Bronchial epithelial cell (primary cell): ENCODE results near the gene ANKRD23. TPM values are rescaled to one million over a fixed set of nuclear protein-coding genes. Genes with fewer than 3 reads are reported as not detected.

Experiments used
- DNase-seq: peaks from one replicate; pipeline ENCODE4 v3.0.0-alpha.2; 2010; ENCODE audit warnings: low read depth
- FAIRE-seq: peaks from 2 replicates; lab custom pipeline; 2011; peaks lifted over from hg19 to GRCh38; lab: Jason Lieb, UNC
- H3K27me3 ChIP-seq: 2 replicates; pipeline ENCODE4 v1.5.1; 2011; ENCODE audit warnings: low read length; ENCODE audit not compliant: control insufficient read depth, insufficient read depth
- H3K36me3 ChIP-seq: 2 replicates; pipeline ENCODE4 v1.5.1; 2011; ENCODE audit warnings: low read length; ENCODE audit not compliant: control insufficient read depth, insufficient read depth
- H3K4me3 ChIP-seq: 2 replicates; pipeline ENCODE4 v1.5.1; 2011; ENCODE audit warnings: mild to moderate bottlenecking, low read depth, low read length, control low read depth
- total RNA-seq: library from RNA; depleted of rRNA; stranded (reverse); fragments of >200 nt; gene quantifications from 2 replicates; pipeline ENCODE4 v1.2.1, GENCODE V29; 2014
- TF ChIP-seq, protein P1 (sequence below): IDR thresholded peaks from 2 replicates; pipeline ENCODE4 v1.5.1; 2011; ENCODE audit warnings: mild to moderate bottlenecking, moderate library complexity, low read length, control low read depth, inconsistent platforms; ENCODE audit not compliant: insufficient read depth, severe bottlenecking

Gene ANKRD23
- total RNA-seq, 1 donor from 2014 or later: 0.79 TPM

DNA sequence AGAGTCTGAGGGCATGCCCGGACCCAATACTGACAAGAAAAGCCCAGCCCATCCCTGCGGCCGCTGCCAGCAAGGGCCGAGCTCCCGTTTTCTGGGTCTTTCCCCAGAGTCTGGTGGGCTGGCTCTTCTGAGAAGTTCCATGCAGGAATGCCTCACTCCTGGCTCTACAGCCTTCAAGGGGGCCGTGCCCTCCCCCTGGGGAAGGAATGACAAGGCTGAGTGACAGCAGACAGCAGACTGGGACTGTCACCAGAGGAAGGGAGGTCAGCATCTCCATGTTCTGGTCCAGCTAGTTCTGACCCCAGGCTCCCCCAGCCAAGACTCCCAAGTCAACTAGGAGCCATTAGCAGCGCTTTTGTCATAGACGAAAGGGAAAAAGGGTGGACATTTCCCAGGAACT is 39.1 kb upstream of the ANKRD23 start:
- H3K36me3 ChIP-seq: no peaks in the 10 kb centered on the region
- FAIRE-seq (no peak), DNase-seq (no peak)
- H3K4me3 ChIP-seq: no peak overlapping the region
- TF ChIP-seq, protein P1, sequence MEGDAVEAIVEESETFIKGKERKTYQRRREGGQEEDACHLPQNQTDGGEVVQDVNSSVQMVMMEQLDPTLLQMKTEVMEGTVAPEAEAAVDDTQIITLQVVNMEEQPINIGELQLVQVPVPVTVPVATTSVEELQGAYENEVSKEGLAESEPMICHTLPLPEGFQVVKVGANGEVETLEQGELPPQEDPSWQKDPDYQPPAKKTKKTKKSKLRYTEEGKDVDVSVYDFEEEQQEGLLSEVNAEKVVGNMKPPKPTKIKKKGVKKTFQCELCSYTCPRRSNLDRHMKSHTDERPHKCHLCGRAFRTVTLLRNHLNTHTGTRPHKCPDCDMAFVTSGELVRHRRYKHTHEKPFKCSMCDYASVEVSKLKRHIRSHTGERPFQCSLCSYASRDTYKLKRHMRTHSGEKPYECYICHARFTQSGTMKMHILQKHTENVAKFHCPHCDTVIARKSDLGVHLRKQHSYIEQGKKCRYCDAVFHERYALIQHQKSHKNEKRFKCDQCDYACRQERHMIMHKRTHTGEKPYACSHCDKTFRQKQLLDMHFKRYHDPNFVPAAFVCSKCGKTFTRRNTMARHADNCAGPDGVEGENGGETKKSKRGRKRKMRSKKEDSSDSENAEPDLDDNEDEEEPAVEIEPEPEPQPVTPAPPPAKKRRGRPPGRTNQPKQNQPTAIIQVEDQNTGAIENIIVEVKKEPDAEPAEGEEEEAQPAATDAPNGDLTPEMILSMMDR: no peak
- no peaks in the 10 kb centered on the region for H3K27me3 ChIP-seq

- TF ChIP-seq, protein P1: no peak
- Histone ChIP-seq H3K4me3 (no peak overlapping the region), H3K36me3 (no peaks in the 10 kb centered on the region), H3K27me3 (no peaks in the 10 kb centered on the region)
- FAIRE-seq (peak; percentile 47), DNase-seq (peak; percentile 84)
These were observed 38.4 kb upstream of the ANKRD23 start for GRCh38 chr2:96882230-96882629.

DNA sequence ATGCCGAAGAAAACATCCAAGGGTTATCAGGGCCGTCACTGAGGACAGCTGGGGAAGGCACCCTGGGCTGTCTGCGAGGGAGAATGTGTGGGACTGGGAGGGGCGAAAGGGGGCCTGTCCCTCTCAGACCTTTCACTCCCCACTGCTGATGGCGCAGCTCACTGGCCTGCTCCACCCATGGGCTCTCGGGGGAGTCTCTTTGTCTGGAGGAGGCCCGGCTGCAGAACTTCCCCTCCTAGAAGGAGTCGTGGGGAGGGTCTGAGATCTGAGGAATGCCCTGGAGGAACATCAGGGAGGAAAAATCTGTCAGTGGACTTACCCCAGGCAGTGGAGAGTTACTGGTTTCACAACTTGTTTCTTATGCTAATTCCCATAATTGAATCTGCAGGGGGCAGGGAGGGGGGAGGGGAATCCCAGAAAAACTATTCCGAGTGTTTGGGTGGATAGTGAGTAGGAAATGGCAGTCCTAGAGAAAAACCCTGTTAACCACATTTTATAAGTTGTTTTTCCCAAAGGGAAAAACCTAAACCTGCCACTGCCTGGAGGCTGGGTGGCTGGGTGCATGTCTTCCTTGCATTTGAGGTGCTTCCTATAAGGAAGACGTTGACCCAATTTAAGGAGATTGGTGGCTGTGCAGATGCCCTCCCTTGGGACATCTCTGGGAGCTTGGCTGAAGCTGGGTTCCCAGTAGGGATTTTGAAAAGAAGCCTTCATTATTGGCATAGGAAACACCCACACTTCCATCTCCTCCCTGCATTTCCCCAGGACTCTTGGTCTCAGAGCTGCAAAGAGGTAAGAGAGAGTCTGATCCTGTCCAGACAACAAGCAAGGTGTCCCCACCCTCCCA is 37.8 kb upstream of the ANKRD23 start:
- DNase-seq: no peak
- H3K36me3 ChIP-seq: no peaks in the 10 kb centered on the region
- no peak overlapping the region for H3K4me3 ChIP-seq
- FAIRE-seq: no peak
- TF ChIP-seq, protein P1: no peak
- no peaks in the 10 kb centered on the region for H3K27me3 ChIP-seq

DNA sequence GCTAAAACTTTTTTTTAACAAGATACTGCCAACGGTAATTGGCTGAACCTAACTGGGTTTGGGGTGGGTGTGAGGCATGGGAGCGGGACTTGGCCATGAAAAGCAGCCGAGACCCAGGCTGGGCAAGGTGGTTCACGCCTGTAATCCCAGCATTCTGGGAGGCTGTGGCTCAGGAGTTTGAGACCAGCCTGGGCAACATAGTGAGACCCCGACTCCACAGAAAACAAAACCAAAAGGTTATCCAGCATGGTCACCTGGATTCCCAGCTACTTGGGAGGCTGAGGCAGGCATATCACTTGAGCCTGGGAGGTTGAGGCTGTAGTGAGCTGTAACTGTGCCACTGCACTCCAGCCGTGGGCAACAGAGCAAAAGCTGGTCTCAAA is 37.1 kb upstream of the ANKRD23 start:
- FAIRE-seq: no peak
- TF ChIP-seq, protein P1: no peak
- no peaks in the 10 kb centered on the region for H3K27me3 ChIP-seq

GRCh38 chr2:96879545-96880040 is 35.8 kb upstream of the ANKRD23 start:
- Histone ChIP-seq H3K27me3 (no peaks in the 10 kb centered on the region), H3K4me3 (no peak overlapping the region), H3K36me3 (no peaks in the 10 kb centered on the region)
- no peak for DNase-seq
- TF ChIP-seq, protein P1: no peak
- no peak for FAIRE-seq

More for the DNA sequence above, 37.1 kb upstream of the ANKRD23 start:
- Histone ChIP-seq H3K4me3 (no peak overlapping the region), H3K36me3 (no peaks in the 10 kb centered on the region)
- no peak for DNase-seq
